Measurements from ENCODE around the gene CCDC171.

DNA sequence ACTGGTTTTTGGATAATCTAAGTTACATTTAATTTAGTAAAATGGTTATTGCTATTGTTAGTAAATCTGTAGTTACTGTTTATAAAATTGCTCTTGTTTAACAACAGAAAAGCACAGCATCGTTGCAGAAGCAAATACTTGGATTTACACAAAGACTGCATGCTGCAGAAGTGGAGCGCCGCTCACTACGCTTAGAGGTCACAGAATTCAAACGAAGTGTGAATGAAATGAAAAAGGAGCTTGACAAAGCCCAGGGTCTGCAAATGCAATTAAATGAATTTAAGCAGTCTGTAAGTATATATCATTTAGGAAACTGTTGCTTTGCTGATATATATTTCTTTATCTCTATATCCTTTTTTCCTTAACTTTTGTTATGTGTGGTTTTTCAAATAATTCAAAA, 226.0 kb downstream of the CCDC171 start:
- TF ChIP-seq, protein P1, sequence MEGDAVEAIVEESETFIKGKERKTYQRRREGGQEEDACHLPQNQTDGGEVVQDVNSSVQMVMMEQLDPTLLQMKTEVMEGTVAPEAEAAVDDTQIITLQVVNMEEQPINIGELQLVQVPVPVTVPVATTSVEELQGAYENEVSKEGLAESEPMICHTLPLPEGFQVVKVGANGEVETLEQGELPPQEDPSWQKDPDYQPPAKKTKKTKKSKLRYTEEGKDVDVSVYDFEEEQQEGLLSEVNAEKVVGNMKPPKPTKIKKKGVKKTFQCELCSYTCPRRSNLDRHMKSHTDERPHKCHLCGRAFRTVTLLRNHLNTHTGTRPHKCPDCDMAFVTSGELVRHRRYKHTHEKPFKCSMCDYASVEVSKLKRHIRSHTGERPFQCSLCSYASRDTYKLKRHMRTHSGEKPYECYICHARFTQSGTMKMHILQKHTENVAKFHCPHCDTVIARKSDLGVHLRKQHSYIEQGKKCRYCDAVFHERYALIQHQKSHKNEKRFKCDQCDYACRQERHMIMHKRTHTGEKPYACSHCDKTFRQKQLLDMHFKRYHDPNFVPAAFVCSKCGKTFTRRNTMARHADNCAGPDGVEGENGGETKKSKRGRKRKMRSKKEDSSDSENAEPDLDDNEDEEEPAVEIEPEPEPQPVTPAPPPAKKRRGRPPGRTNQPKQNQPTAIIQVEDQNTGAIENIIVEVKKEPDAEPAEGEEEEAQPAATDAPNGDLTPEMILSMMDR (IDR thresholded peaks at IDR 0.05): no peak
- TF ChIP-seq POLR2A (IDR thresholded peaks at IDR 0.05): no peak
